Caki2 (cell line): ENCODE measurements around the gene PRND. TPM values are rescaled to one million over a fixed set of nuclear protein-coding genes. Genes with fewer than 3 reads are reported as not detected.
"Not testable (repeated sequence)": the region's sequence is repeated elsewhere in the genome, so short reads cannot be mapped to it uniquely, and the experiment has no call there.

Experiments
- DNase-seq: peaks from one replicate; pipeline ENCODE4 v3.0.0-alpha.2; 2015; ENCODE audit warnings: low read depth
- in situ Hi-C: cut with HindIII; loops from 2 replicates; pipeline ENCODE4 v1.10.0; 2016; ENCODE audit warnings: low sequenced_read_pairs, low pct_unique_long_range_greater_than_20kb, mixed read lengths
- total RNA-seq: library from RNA; depleted of rRNA; stranded (reverse); fragments of >200 nt; shearing (Covaris generic); gene quantifications from 2 replicates; pipeline ENCODE4 v1.2.3, GENCODE V29; 2014; ENCODE audit warnings: low replicate concordance

Gene PRND
- total RNA-seq, 1 experiment from 2014 or later = not detected

DNA sequence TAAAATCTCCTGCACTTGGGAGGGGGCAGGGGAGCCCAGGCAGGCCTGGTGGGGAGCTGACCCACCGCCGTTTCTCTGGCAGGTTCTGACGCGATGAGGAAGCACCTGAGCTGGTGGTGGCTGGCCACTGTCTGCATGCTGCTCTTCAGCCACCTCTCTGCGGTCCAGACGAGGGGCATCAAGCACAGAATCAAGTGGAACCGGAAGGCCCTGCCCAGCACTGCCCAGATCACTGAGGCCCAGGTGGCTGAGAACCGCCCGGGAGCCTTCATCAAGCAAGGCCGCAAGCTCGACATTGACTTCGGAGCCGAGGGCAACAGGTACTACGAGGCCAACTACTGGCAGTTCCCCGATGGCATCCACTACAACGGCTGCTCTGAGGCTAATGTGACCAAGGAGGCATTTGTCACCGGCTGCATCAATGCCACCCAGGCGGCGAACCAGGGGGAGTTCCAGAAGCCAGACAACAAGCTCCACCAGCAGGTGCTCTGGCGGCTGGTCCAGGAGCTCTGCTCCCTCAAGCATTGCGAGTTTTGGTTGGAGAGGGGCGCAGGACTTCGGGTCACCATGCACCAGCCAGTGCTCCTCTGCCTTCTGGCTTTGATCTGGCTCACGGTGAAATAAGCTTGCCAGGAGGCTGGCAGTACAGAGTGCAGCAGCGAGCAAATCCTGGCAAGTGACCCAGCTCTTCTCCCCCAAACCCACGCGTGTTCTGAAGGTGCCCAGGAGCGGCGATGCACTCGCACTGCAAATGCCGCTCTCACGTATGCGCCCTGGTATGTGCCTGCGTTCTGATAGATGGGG lies 3.0 kb downstream of the PRND start:
- DNase-seq = no peak
- in situ Hi-C loops = no loop called here

DNA sequence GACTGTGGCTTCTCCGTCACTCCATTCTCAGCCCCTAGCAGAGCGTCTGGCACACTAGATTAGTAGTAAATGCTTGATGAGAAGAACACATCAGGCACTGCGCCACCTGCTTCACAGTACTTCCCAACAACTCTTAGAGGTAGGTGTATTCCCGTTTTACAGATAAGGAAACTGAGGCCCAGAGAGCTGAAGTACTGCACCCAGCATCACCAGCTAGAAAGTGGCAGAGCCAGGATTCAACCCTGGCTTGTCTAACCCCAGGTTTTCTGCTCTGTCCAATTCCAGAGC lies 3.5 kb downstream of the PRND start:
- in situ Hi-C loops = no loop called here
- no peak for DNase-seq

DNA sequence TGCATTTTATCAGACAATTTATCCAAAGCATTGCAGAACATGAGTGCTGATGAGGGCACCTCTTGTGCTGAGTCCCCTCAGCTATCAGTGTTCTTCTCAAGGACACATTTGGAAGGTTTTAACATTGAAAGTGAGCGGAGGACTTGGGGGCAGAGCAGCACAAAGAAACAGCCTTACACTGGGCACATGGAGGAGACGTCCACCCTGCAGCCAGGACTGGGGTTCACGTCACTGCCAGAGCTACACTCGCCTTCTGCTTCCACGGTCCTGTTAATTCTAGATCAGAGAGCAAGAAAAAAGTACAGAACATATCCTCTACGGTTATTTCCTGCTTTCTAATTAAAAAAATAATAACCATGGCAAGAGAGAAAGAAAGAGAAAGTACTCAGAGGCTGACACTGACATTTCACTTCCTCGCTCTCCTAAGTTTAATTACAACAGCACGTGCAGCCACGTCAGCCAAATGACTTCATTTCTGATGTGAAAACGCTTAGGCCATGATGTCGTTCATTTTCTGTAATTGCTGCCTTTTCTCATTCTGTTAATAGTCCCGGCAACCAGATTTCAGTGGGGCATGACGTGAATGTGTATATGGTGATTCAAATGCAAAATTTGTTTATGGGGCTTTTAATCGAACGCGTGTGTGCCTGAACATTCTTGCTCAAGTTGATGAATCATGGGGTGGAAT lies 5.1 kb downstream of the PRND start:
- in situ Hi-C loops = no loop called here
- DNase-seq = peak; percentile 13

DNA sequence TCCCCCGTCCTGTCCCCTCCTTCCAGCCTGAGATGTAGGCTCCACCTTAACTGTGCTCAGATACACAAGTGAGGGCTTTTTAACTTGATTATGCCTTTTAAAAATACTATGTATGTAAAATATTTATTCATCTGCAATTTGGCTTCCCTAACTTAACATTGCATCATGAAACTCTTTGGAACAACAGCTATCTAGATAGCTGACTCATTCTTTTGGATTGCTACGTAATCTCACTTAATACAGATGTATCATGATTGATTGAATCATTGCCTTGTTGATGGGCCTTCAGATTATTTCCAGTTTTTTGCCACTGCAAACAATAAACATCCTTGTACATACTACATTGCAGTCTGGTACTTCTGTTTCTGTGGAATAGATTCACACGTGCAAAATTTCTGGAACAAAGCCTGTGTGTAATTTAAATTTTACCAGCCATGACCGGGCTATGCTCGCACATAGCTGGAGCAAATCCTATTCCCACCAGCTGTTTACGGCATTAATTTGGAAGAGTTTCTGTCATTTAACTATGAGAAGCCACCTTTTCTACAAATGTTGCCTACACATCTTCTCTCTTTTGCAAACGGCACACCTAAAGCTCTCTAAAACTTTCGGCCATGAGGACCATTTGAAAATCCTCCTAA lies 6.5 kb downstream of the PRND start:
- in situ Hi-C loops = no loop called here

DNA sequence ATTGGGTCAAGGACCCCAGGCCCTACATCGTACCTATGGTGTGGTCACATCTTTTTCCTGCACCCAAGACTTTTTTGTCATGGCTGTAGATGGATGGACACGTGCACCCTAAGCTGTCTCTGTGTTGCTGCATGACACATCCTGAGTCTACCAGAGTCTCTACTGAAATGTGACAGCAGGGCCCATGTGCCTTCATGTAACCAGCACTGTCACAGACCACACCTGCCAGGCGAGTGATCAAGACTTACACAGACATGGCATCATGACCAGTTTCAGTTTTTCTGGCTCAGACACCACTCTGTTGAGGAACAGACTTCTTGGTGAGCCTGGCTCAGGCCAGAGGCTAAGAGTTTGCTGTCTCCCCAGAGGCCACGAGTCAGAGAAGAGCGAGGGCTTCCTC lies 7.6 kb downstream of the PRND start:
- DNase-seq = no peak
- in situ Hi-C loops = no loop called here

More for the DNA sequence above, 6.5 kb downstream of the PRND start:
- DNase-seq = no peak

DNA sequence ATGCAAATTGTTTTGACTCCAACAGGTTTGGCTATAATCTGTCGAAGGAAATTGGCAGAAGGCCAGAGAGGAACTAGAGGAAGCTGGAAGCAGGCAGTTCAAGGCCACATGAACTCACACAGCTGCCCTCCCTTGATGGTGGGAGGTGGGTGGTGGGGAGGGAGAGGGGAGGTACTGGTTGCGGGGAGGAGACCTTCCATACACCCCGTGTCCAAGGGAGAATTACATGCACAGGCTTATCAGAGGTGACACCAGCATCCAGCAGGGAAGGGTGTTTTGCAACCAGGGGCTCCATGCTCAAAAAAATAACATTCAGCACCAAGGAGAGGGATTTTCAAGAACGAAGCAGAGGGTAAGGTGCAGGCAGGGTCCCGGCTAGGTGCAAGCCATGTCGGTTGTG lies 9.1 kb downstream of the PRND start:
- no peak for DNase-seq
- in situ Hi-C loops = no loop called here

DNA sequence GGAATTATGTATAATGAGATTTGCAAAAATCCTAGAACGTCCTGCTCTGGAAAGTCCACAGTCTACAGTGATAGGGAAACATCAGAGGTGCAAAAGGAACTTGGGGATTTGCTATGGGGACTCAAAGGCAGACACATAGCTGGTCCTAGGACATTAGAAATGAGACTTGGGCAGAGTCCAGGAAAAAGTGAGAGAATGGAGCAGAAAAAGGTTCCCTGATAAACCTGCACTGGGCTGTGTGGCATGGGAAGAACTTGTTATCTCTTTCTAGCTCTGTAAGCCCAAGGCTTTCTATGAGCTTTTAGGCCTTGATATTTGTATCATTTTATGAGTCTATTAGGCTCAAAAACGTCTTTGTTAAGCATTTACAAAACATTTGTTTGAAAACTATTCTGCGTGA lies 15.2 kb downstream of the PRND start:
- no peak for DNase-seq
- in situ Hi-C loops = no loop called here

DNA sequence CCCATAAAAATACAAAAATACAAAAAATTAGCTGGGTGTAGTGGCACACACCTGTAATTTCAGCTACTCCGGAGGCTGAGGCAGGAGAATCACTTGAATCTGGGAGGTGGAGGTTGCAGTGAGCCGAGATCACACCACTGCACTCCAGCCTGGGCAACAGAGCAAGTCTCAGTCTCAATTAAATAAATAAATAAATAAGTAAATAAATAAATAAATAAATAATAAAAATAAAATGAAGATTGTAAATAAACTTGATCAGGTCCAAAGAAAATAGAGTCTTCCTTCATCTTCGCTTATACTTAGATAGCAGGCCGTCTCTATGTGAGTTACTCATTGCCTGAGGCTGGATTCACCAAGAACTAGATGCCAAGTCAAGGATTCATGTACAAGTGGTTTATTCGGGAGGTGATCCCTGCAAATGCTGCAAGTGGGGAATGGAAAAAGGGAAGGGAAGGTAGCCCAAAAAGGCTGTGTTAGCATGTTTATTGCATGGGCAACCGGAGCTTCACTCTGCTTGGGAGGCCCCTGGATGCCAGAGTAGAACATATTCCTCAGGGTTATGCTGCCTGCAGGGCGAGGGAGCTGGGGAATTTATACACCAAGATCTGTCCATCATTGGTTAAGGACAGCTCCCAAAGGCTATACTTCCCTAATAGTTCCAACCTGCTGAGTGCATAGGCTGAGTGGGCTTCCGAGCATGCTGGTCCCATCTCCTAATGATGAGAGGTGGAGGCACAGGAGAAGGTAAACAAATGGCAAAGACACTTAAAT lies 16.3 kb downstream of the PRND start:
- in situ Hi-C loops = no loop called here
- no peak for DNase-seq

DNA sequence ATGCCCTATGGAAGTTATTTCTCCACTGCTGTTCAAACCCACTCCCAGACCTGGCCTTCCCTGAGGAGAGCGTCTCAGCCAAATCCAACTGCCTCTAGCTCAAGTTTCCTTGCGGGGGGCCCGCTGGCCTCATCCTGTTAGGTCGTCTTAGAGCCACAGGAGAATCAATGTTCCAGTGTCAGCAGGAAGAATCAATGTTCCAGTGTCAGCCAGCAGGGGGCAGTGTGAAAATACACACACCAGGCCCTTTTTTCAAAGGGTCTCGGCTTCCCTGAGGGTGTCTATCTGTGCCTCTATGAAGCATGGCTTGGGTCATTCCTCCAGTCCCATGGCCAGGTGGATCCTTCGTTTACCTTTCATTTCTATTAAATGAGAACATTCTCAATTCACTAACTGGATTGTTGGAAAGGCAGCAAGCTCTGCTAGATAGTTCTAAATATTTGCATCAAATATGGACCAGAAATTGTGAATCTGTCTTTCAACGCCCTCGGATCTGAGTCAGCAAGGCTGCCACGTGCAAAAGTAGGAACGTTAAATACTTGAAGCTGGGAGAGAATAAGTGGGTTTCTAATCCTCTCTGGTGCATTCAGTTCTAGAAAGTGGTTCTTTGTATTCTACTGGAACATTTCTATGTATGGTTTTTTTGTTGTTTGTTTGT lies 19.2 kb downstream of the PRND start:
- DNase-seq = peak; percentile 40
- in situ Hi-C loops = no loop called here

DNA sequence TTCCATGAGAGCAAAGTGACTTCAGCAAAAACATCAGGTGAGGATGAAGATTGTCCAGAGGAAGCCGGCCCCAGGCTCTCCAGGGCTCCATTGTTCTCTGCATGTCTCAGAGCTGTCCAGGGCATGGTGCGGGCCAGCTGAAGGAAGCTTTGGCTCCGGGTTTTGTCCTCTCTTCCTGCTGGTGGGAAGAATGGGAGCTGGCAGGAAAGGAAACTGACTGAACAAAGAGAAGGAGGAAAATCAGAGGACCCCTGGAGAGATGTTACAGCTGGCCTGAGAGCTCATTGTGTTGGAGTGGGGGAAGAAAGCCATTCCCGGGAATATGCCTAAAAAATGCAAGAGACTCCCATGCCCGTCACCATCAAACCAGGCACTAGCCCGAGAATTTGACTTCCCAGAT lies 27.1 kb downstream of the PRND start:
- DNase-seq = no peak
- in situ Hi-C loops = no loop called here

DNA sequence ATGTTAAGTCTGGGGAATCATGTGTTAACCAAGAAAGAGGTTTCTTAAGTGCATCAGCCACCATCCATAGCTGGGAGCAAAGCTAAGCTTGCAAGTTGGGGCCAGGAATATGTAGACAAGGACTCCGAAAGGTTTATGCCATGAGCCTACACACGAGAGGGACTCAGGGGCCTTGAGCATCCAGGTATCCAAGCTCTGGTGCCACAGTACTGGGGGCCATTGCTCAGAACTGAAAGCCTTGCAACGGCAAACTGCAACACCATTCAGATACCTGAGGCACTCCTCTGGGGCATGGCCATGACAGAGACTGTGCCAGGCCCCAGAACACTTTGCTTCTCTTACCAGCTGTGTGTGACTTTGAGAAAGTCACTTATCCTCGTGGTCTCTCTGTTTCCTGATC lies 27.6 kb downstream of the PRND start:
- no peak for DNase-seq
- in situ Hi-C loops = no loop called here

DNA sequence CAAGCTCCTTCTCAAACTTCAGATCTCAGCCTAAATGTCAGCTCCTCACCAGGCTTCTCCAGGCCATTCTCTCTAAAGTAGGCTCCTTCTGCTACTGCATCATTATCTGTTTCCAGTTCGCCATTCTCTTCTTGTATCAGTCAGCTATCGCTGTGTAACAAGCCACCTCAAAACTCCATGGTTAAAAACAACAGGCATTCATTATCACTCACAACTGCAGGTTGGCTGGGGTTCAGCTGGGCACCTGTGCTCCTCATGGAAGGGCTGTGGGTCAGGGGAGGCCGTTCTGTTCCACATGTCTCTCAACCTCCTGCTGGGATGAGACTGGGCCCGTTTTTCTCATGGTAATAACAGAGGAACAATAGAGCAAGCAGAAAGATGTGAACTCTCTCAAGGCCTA lies 28.7 kb downstream of the PRND start:
- in situ Hi-C loops = no loop called here
- no peak for DNase-seq

DNA sequence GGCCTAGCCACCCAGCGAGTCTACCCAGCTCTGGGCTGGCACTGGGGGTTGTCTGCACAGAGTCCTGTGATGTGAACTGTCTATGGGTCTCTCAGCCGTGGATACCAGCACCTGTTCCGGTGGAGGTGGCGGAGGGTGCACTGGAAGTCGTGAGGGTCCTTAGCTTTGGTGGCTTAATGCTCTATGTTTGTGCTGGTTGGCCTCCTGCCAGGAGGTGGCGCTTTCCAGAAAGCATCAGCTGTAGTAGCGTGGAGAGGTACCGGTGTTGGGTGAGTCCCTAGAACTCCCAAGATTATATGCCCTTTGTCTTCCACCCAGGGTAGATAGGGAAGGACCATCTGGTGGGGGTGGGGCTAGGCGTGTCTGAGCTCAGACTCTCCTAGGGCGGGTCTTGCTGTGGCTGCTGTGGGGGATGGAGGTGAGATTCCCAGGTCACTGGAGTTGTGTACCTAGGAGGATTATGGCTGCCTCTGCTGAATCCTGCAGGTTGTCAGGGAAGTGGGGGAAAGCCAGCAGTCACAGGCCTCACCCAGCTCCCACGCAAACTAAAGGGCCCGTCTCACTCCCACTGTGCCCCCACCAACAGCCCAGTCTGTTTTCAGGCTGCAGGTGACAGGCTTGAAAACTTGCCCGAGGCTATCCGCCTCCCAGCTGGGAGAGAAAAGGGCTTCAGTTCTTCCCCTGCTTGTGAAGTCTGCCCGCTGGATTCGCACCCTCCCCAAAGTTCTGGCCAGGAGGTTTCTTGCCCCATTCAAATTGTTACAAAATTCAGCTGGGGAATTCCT lies 37.6 kb downstream of the PRND start:
- DNase-seq, in situ Hi-C loops: not testable (repeated sequence)

DNA sequence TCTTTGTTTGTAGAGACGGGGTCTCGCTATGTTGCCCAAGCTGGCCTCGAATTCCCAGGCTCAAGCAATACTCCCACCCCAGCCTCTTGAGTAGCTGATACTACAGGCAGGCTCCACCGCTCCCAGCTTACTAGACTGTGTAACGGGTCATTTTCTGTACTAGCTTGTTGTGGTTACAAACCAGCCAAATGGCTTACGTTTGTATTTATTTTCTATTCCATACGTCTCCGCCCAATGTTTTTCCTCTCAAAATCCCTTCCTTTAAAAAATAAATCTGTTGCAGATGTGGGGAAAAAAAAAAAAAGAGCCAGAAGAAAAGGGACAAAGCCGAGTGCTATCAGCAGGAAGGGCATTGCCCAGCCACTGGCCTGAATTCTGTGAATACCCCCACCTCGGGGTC lies 41.6 kb downstream of the PRND start:
- in situ Hi-C loops = no loop called here
- no peak for DNase-seq

DNA sequence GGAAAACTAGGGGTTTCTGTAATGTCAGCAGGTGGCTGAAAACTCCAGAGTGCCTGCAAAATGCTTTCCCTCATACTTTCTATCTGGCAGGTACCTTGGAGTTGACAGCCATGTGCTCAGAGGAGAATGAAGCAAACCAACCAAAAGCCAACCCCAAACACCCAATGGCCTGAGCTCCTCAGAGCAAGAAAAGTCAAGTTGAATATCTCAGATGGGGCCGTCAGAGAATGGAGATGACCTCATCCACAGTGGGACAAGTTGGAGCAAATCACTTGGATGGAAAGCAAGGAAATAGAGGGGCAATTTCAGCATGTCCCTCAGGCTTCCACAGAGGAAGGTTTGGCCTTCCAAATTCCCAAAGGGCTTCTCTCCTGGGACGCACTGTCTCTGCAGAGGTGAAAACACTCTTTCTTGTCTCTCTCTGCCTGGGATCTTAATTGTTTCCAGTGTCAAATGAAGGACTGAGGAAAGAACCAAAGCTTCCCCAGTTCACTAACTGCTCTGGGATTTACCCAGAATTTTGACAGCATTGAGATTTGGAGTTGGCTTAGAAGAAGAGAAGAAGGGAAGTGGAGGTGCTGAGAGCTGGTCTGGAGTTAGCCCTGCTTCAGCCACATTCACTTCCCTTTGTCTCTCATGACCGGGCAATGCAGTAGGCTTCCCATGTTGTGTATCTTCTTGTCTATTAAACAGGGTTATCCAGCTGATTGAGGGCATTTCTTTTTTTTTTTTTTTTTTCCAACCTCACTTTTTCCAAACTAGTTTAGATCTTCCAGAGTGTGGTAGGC lies 42.2 kb downstream of the PRND start:
- DNase-seq = no peak
- in situ Hi-C loops = no loop called here

DNA sequence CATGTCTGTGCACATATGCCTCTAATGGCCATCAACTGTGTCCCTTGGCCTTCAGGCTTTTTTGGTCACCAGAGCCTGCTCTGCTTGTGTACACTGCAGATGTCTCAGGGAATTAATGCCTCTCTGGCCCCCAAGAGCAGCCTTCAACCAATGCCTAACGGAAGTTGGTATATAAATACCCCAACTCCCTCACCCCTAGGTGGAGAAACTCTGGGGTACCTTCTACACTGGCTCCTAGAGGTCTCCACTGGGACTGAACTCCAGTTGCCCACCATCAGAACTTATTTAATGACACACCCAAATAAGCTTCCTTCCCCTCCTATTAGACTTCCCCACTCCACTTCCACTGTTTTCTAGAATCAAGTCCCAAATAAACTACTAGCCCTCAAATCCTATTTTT lies 43.1 kb downstream of the PRND start:
- in situ Hi-C loops = no loop called here
- DNase-seq = no peak

DNA sequence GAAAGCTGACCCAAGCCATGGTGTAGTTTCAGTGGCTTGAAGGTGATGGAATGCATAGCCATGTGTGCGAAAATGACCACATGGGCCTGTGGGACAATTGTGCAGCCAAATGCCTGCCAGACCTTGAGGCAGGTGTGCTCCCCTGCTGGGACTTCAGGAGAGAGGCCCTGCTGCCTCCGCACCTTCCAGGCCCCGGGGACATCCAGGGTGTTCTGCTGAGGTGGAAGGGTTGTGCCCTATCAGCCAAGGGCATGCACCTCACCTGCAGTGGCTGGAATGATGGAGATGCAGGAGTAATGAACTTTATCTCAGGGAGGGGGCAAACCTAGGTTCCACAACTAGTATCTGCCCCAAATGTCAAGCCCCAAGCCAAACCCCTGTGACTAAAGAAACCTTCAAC lies 44.0 kb downstream of the PRND start:
- in situ Hi-C loops = no loop called here
- no peak for DNase-seq
